ENCODE results near the gene SMCR8.

SMCR8 gene

DNA sequence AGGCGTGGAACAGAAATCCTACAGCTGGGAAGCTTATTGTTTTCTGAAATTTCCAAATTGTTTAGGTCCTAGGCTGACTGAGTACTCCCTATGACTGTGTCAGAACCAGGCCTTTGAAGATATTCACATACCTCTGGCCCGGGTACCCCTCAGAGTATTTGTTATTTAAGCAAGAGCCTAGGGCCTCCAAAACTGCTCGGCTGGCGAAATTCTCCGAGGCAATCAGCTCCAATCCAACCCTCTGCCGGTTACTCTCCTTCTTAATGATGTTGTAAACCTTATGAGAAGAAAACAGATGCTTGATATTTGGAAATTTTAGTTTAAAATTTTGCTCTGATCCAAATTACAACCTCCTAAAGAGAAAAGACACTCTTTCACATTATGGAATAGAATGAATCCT lies 38.4 kb downstream of the SMCR8 start:
- no peak for DNase-seq
- Histone ChIP-seq H3K4me3 (no peak overlapping the region), H3K27me3 (no peaks in the 10 kb centered on the region), H3K4me1 (peaks cover 0 to 4% (median 0%) of the 10 kb centered on the region in 4 donors), H3K27ac (no peak overlapping the region), H3K9me3 (no peaks in the 10 kb centered on the region), H3K36me3 (peaks cover 8 to 65% (median 18%) of the 10 kb centered on the region in 3 donors)
- TF ChIP-seq, protein P1, sequence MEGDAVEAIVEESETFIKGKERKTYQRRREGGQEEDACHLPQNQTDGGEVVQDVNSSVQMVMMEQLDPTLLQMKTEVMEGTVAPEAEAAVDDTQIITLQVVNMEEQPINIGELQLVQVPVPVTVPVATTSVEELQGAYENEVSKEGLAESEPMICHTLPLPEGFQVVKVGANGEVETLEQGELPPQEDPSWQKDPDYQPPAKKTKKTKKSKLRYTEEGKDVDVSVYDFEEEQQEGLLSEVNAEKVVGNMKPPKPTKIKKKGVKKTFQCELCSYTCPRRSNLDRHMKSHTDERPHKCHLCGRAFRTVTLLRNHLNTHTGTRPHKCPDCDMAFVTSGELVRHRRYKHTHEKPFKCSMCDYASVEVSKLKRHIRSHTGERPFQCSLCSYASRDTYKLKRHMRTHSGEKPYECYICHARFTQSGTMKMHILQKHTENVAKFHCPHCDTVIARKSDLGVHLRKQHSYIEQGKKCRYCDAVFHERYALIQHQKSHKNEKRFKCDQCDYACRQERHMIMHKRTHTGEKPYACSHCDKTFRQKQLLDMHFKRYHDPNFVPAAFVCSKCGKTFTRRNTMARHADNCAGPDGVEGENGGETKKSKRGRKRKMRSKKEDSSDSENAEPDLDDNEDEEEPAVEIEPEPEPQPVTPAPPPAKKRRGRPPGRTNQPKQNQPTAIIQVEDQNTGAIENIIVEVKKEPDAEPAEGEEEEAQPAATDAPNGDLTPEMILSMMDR (IDR thresholded peaks at IDR 0.05): no peak
- intact Hi-C loops (cut with DNase I; ENCODE audit: low total_unique reads): no loop called here

DNA sequence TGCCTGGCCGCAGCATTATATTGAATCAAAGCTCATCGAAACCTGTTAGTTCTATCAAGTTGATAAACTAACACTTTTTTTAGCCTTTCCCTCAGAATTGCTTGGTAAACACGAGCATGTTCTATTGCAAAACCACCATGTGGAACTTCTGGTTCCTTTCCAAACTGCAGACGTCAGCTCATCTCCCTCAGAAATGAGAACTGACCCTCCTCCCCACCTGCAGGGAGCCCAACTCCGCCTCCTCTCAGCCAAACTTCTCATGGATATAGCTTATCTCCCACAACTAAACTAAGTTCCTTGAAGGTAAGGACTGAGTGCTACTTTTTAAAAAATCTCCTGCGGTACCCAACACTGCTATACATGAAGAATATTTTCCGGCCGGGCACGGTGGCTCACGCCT lies 41.5 kb downstream of the SMCR8 start:
- H3K9me3 ChIP-seq: no peaks in the 10 kb centered on the region
- peak in 1 of 2 donors; percentile 77 for DNase-seq
- H3K4me1 ChIP-seq: peaks cover 0 to 4% (median 0%) of the 10 kb centered on the region in 4 donors
- H3K36me3 ChIP-seq: peaks cover 8 to 54% (median 18%) of the 10 kb centered on the region in 3 donors
- peak overlapping the region in 1 of 2 donors; percentile 24 for H3K27ac ChIP-seq
- H3K4me3 ChIP-seq: no peak overlapping the region
- TF ChIP-seq, protein P1 (IDR thresholded peaks at IDR 0.05): no peak
- intact Hi-C loops (cut with DNase I; ENCODE audit: low total_unique reads): no loop called here
- H3K27me3 ChIP-seq: no peaks in the 10 kb centered on the region

DNA sequence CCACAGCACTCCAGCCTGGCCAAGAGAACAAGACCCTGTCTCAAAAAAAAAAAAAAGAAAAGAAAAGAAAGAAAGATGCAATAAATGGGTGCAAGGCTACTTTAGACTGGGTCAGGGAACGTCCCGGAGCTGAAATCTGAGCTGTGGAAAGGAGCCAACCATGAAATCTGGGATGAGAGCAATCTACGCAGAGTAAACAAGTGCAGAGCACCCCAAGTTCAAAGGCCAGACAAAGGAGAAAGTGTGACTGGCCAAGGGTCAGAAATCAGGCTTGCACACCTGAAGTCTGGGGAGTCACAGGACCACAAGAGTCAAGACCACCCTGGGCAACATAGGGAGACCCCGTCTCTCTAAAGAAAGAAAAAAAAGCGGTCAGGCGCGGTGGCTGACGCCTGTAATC lies 45.4 kb downstream of the SMCR8 start:
- Histone ChIP-seq H3K4me1 (peaks cover 0 to 18% (median 5%) of the 10 kb centered on the region in 4 donors), H3K4me3 (no peak overlapping the region), H3K36me3 (peaks cover 0 to 20% (median 0%) of the 10 kb centered on the region in 3 donors), H3K9me3 (no peaks in the 10 kb centered on the region), H3K27ac (no peak overlapping the region), H3K27me3 (no peaks in the 10 kb centered on the region)
- intact Hi-C loops (cut with DNase I; ENCODE audit: low total_unique reads): no loop called here
- TF ChIP-seq, protein P1 (IDR thresholded peaks at IDR 0.05): no peak
- DNase-seq: no peak

DNA sequence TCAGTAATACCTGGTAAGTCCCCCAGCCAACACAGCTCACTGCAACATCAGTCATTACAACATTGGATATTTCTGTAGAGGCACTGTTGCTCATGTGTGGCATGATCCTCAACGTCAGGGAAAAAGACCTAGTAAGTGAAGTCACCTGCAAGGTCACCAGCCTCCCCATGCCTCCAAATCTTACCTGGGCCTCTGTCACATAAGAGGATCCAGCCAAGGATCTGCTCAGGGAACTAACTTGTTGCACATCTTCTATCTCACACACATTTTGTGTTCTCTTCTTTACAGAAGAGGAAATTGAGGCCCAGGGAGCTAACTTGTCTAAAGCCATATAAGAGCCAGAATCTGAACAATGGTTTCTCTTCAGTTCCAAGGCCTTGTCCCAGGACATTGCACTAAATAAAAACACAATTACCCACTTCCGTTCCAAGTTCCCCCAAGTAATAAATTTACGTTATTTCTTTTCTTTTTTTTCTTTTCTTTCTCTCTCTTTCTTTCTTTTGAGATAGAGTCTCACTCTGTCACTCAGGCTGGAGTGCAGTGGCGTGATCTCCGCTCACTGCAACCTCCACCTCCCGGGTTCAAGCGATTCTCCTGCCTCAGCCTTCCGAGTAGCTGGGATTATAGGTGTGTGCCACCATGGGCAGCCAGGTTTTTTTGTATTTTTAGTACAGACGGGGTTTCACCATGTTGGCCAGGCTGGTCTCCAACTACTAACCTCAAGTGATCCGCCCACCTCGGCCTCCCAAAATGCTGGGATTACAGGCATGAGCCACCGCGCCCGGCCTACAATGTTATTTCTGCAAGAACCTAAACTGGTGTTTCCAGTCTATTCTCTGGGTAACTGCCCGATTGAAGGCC lies 47.0 kb downstream of the SMCR8 start:
- H3K9me3 ChIP-seq: no peaks in the 10 kb centered on the region
- H3K36me3 ChIP-seq: peaks cover 0 to 16% (median 0%) of the 10 kb centered on the region in 3 donors
- peak overlapping the region; percentile 75 to 82 for H3K27ac ChIP-seq
- DNase-seq: no peak
- H3K27me3 ChIP-seq: no peaks in the 10 kb centered on the region
- H3K4me3 ChIP-seq: peak overlapping the region; percentile 64 to 77
- TF ChIP-seq, protein P1 (IDR thresholded peaks at IDR 0.05): no peak
- intact Hi-C loops (cut with DNase I; ENCODE audit: low total_unique reads): no loop called here
- peaks cover 0 to 18% (median 5%) of the 10 kb centered on the region in 4 donors for H3K4me1 ChIP-seq

GRCh38 chr17:18362698-18363100 lies 47.6 kb downstream of the SMCR8 start:
- Histone ChIP-seq H3K9me3 (no peaks in the 10 kb centered on the region), H3K4me1 (peaks cover 0 to 14% (median 5%) of the 10 kb centered on the region in 4 donors), H3K4me3 (peak overlapping the region; percentile 64 to 77), H3K27me3 (no peaks in the 10 kb centered on the region), H3K36me3 (peaks cover 0 to 16% (median 0%) of the 10 kb centered on the region in 3 donors), H3K27ac (peak overlapping the region; percentile 75 to 82)
- TF ChIP-seq, protein P1 (IDR thresholded peaks at IDR 0.05): no peak
- DNase-seq: peak; percentile 74 to 76
- intact Hi-C loops (cut with DNase I; ENCODE audit: low total_unique reads): no loop called here
